C4-2B (cell line): ENCODE measurements around the gene OR4F17.
"Not testable (repeated sequence)": the region's sequence is repeated elsewhere in the genome, so short reads cannot be mapped to it uniquely, and the experiment has no call there.

Experiments used
- ZFX ChIP-seq: fragments of 450-650 bp; IDR thresholded peaks from 2 replicates; pipeline ENCODE4 v1.6.1; 2017
- TF ChIP-seq, protein P1 (sequence below): fragments of 450-650 bp; conservative IDR thresholded peaks from 2 replicates; pipeline ENCODE4 v1.5.1; 2017; ENCODE audit warnings: mild to moderate bottlenecking

DNA sequence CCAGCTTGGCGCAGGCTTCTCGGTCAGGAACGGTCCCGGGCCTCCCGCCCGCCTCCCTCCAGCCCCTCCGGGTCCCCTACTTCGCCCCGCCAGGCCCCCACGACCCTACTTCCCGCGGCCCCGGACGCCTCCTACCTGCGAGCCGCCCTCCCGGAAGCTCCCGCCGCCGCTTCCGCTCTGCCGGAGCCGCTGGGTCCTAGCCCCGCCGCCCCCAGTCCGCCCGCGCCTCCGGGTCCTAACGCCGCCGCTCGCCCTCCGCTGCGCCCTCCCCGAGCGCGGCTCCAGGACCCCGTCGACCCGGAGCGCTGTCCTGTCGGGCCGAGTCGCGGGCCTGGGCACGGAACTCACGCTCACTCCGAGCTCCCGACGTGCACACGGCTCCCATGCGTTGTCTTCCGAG is 36.1 kb upstream of the OR4F17 start:
- TF ChIP-seq, protein P1, sequence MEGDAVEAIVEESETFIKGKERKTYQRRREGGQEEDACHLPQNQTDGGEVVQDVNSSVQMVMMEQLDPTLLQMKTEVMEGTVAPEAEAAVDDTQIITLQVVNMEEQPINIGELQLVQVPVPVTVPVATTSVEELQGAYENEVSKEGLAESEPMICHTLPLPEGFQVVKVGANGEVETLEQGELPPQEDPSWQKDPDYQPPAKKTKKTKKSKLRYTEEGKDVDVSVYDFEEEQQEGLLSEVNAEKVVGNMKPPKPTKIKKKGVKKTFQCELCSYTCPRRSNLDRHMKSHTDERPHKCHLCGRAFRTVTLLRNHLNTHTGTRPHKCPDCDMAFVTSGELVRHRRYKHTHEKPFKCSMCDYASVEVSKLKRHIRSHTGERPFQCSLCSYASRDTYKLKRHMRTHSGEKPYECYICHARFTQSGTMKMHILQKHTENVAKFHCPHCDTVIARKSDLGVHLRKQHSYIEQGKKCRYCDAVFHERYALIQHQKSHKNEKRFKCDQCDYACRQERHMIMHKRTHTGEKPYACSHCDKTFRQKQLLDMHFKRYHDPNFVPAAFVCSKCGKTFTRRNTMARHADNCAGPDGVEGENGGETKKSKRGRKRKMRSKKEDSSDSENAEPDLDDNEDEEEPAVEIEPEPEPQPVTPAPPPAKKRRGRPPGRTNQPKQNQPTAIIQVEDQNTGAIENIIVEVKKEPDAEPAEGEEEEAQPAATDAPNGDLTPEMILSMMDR: not testable (repeated sequence)
- not testable (repeated sequence) for TF ChIP-seq ZFX
